IMR-90 (cell line): Measurements from ENCODE around the gene MEF2A.

Experiments
- CEBPB ChIP-seq: IDR thresholded peaks from 2 replicates; pipeline ENCODE4 v1.6.1; 2012; ENCODE audit warnings: low read depth, low read length, improper control_type of control experiment
- CHD1 ChIP-seq: IDR thresholded peaks from 2 replicates; pipeline ENCODE4 v1.6.1; 2012; ENCODE audit warnings: low read depth, low read length, improper control_type of control experiment
- FOS ChIP-seq: fragments of 150-350 bp; IDR thresholded peaks from 2 replicates; pipeline ENCODE4 v1.6.1; 2016; ENCODE audit warnings: low read depth, low read length
- MAFK ChIP-seq: IDR thresholded peaks from 2 replicates; pipeline ENCODE4 v1.6.1; 2012; ENCODE audit warnings: low read depth, low read length, improper control_type of control experiment
- MAZ ChIP-seq: IDR thresholded peaks from 2 replicates; pipeline ENCODE4 v1.6.1; 2012; ENCODE audit warnings: low read depth, mild to moderate bottlenecking, low read length, improper control_type of control experiment, moderate library complexity, borderline replicate concordance
- MXI1 ChIP-seq: IDR thresholded peaks from 2 replicates; pipeline ENCODE4 v1.6.1; 2012; ENCODE audit warnings: low read depth, mild to moderate bottlenecking, low read length, moderate library complexity, borderline replicate concordance
- NFE2L2 ChIP-seq: fragments of 150-350 bp; IDR thresholded peaks from 2 replicates; pipeline ENCODE4 v1.6.1; 2016; ENCODE audit warnings: low read depth, mild to moderate bottlenecking, low read length
- POLR2A ChIP-seq: IDR thresholded peaks from 2 replicates; pipeline ENCODE4 v1.6.1; 2012; ENCODE audit warnings: mild to moderate bottlenecking, low read depth, low read length
- RAD21 ChIP-seq: IDR thresholded peaks from 2 replicates; pipeline ENCODE4 v1.6.1; 2012; ENCODE audit warnings: low read length, improper control_type of control experiment
- RCOR1 ChIP-seq: IDR thresholded peaks from 2 replicates; pipeline ENCODE4 v1.6.1; 2012; ENCODE audit warnings: mild to moderate bottlenecking, low read length, improper control_type of control experiment; ENCODE audit not compliant: insufficient replicate concordance
- SMC3 ChIP-seq: fragments of 150-350 bp; IDR thresholded peaks from 2 replicates; pipeline ENCODE4 v1.6.1; 2016; ENCODE audit warnings: low read depth, mild to moderate bottlenecking, antibody characterized with exemption, low read length, moderate library complexity
- TF ChIP-seq, protein P1 (sequence below): conservative IDR thresholded peaks from 2 replicates; pipeline ENCODE4 v1.5.1; 2012; ENCODE audit warnings: mild to moderate bottlenecking, low read depth, low read length, improper control_type of control experiment
- TF ChIP-seq, protein P2 (sequence below): fragments of 150-350 bp; IDR thresholded peaks from 2 replicates; pipeline ENCODE4 v1.6.1; 2017; ENCODE audit warnings: mild to moderate bottlenecking, antibody characterized with exemption, low read length, low read depth
- TF ChIP-seq, protein P3 (sequence below): fragments of 150-350 bp; IDR thresholded peaks from 2 replicates; pipeline ENCODE4 v1.6.1; 2016; ENCODE audit warnings: low read depth, mild to moderate bottlenecking, low read length, moderate library complexity, borderline replicate concordance

DNA sequence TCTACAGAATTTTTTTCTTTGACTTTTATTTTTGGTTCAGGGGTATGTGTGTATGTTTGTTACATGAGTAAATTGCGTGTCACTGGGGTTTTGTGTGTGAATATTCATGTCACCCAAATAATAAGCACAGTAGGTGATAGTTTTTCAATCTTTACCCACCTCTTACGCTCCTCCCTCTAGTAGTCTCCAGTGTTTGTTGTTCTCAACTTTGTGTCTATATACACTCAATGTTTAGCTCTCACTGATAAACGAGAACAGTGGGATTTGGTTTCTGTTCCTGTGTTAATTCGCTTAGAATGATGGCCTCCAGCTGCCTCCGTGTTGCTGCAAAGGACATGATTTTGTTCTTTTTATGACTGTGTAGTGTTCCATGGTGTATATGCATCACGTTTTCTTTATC, 54.4 kb downstream of the MEF2A start:
- TF ChIP-seq, protein P1, sequence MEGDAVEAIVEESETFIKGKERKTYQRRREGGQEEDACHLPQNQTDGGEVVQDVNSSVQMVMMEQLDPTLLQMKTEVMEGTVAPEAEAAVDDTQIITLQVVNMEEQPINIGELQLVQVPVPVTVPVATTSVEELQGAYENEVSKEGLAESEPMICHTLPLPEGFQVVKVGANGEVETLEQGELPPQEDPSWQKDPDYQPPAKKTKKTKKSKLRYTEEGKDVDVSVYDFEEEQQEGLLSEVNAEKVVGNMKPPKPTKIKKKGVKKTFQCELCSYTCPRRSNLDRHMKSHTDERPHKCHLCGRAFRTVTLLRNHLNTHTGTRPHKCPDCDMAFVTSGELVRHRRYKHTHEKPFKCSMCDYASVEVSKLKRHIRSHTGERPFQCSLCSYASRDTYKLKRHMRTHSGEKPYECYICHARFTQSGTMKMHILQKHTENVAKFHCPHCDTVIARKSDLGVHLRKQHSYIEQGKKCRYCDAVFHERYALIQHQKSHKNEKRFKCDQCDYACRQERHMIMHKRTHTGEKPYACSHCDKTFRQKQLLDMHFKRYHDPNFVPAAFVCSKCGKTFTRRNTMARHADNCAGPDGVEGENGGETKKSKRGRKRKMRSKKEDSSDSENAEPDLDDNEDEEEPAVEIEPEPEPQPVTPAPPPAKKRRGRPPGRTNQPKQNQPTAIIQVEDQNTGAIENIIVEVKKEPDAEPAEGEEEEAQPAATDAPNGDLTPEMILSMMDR: no peak
- no peak for TF ChIP-seq MAZ
- no peak for TF ChIP-seq CEBPB
- TF ChIP-seq MXI1: no peak
- no peak for TF ChIP-seq CHD1
- TF ChIP-seq, protein P2, sequence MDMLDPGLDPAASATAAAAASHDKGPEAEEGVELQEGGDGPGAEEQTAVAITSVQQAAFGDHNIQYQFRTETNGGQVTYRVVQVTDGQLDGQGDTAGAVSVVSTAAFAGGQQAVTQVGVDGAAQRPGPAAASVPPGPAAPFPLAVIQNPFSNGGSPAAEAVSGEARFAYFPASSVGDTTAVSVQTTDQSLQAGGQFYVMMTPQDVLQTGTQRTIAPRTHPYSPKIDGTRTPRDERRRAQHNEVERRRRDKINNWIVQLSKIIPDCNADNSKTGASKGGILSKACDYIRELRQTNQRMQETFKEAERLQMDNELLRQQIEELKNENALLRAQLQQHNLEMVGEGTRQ: no peak
- no peak for TF ChIP-seq POLR2A
- no peak for TF ChIP-seq RAD21
- no peak for TF ChIP-seq NFE2L2
- no peak for TF ChIP-seq FOS
- TF ChIP-seq SMC3: no peak
- TF ChIP-seq MAFK: no peak
- TF ChIP-seq, protein P3, sequence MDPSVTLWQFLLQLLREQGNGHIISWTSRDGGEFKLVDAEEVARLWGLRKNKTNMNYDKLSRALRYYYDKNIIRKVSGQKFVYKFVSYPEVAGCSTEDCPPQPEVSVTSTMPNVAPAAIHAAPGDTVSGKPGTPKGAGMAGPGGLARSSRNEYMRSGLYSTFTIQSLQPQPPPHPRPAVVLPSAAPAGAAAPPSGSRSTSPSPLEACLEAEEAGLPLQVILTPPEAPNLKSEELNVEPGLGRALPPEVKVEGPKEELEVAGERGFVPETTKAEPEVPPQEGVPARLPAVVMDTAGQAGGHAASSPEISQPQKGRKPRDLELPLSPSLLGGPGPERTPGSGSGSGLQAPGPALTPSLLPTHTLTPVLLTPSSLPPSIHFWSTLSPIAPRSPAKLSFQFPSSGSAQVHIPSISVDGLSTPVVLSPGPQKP: no peak
- TF ChIP-seq RCOR1: no peak
